HepG2 (cell line): ENCODE measurements around the gene KRTAP25-1. TPM values are rescaled to one million over a fixed set of nuclear protein-coding genes. Genes with fewer than 3 reads are reported as not detected.

Experiments used
- ATAC-seq: fragments of 200-7000 bp; cut with Tn5 transposase; 3 replicates; pipeline ENCODE4 v1.9.1; 2020; ENCODE audit warnings: mild to moderate bottlenecking, moderate library complexity
- BruUV-seq: library from RNA; stranded (reverse); fragments of 400-500 nt; replicated peaks from 2 replicates; lab custom pipeline; 2021; lab: Mats Ljungman, UMichigan
- CTCF ChIA-PET: fragments of 300-600 bp; formaldehyde crosslinking; extraction: SDS; loops from one replicate; lab custom pipeline; 2021; ENCODE audit warnings: low total read pairs, inconsistent platforms, low intra/inter-chr PET ratio; lab: Yijun Ruan, JAX
- POLR2A ChIA-PET: fragments of 350-600 bp; sonication (Branson Sonifier 250); formaldehyde crosslinking; loops from one replicate; lab custom pipeline; 2020; ENCODE audit warnings: antibody characterized with exemption, inconsistent platforms; lab: Yijun Ruan, JAX
- DNase-seq: peaks from one replicate; pipeline ENCODE4 v3.0.0-alpha.2; 2015; ENCODE audit warnings: low spot score
- FAIRE-seq: peaks from 3 replicates; lab custom pipeline; 2011; peaks lifted over from hg19 to GRCh38; lab: Jason Lieb, UNC
- H2AFZ ChIP-seq: one replicate; pipeline ENCODE4 v1.6.1; 2011; ENCODE audit warnings: low read length, inconsistent platforms
- H3K27ac ChIP-seq: fragments of 300-600 bp; 3 replicates; pipeline ENCODE4 v1.8.0; 2011; ENCODE audit warnings: mixed run types, mild to moderate bottlenecking, mixed read lengths, low read length, inconsistent platforms; ENCODE audit not compliant: insufficient read depth; ENCODE audit errors: extremely low read length
- H3K27me3 ChIP-seq, 2 experiments: fragments of 200-600 bp in 1 of 2; 2 replicates in 1 of 2; 3 replicates in 1 of 2; pipeline versions ENCODE4 v1.6.0 to v1.8.0; 2011; ENCODE audit warnings: low read length in 2 of 2, mild to moderate bottlenecking in 2 of 2, moderate library complexity in 2 of 2, inconsistent platforms in 1 of 2; ENCODE audit not compliant: insufficient read depth in 2 of 2, control insufficient read depth in 1 of 2
- H3K36me3 ChIP-seq, 2 experiments: fragments of 200-600 bp in 1 of 2; replicated peaks in 1 of 2; 2 replicates in 1 of 2; 3 replicates in 1 of 2; pipeline versions ENCODE4 v1.5.1 to v1.8.0; 2011; ENCODE audit warnings: low read length in 2 of 2, inconsistent platforms in 1 of 2; ENCODE audit not compliant: insufficient read depth in 2 of 2, control insufficient read depth in 1 of 2
- H3K4me1 ChIP-seq: 2 replicates; pipeline ENCODE4 v1.5.1; 2012; ENCODE audit warnings: low read length, inconsistent platforms; ENCODE audit not compliant: insufficient read depth
- H3K4me2 ChIP-seq: 2 replicates; pipeline ENCODE4 v1.6.0; 2011; ENCODE audit warnings: low read depth, low read length, inconsistent platforms
- H3K4me3 ChIP-seq, 3 experiments: fragments of 200-600 bp in 1 of 3; sonication (generic), shearing (Covaris generic) in 1 of 3; replicated peaks in 1 of 3; 2 replicates each; pipeline ENCODE4 v1.5.1; 2011 to 2016; ENCODE audit warnings: low read length in 3 of 3, inconsistent platforms in 2 of 3, low read depth in 2 of 3, mild to moderate bottlenecking in 2 of 3, control low read depth in 1 of 3, mixed read lengths in 1 of 3; ENCODE audit not compliant: insufficient read depth in 1 of 3
- H3K79me2 ChIP-seq: one replicate; pipeline ENCODE4 v1.6.1; 2011; ENCODE audit warnings: low read length, inconsistent platforms; ENCODE audit not compliant: insufficient read depth
- H3K9ac ChIP-seq: 2 replicates; pipeline ENCODE4 v1.6.0; 2011; ENCODE audit warnings: mild to moderate bottlenecking, low read depth, low read length, inconsistent platforms; ENCODE audit not compliant: insufficient read depth
- H3K9me3 ChIP-seq: 2 replicates; pipeline ENCODE4 v1.5.1; 2012; ENCODE audit warnings: mild to moderate bottlenecking, low read length
- H4K20me1 ChIP-seq: 2 replicates; pipeline ENCODE4 v1.6.0; 2011; ENCODE audit warnings: inconsistent platforms, mild to moderate bottlenecking, low read length, moderate library complexity; ENCODE audit not compliant: insufficient read depth
- GZF1 ChIP-seq: sonication (generic); formaldehyde crosslinking; IDR thresholded peaks from 2 replicates; pipeline ENCODE4 v1.5.1; 2020; ENCODE audit warnings: mild to moderate bottlenecking, missing genetic modification reagents
- KMT2A ChIP-seq: sonication (generic); formaldehyde crosslinking; IDR thresholded peaks from 2 replicates; pipeline ENCODE4 v1.4.0; 2020; ENCODE audit warnings: missing genetic modification reagents
- MIER2 ChIP-seq: IDR thresholded peaks from 2 replicates; pipeline ENCODE4 v1.6.1; 2016; ENCODE audit warnings: missing biosample characterization, missing genetic modification reagents
- PHF5A ChIP-seq: IDR thresholded peaks from one replicate; pipeline ENCODE4 v1.6.1; 2018; ENCODE audit warnings: low read depth, missing genetic modification reagents; ENCODE audit not compliant: unreplicated experiment
- RELA ChIP-seq: sonication (generic); formaldehyde crosslinking; IDR thresholded peaks from 2 replicates; pipeline ENCODE4 v1.4.0; 2020; ENCODE audit warnings: missing genetic modification reagents
- ZC3H4 ChIP-seq: sonication (generic); formaldehyde crosslinking; IDR thresholded peaks from 2 replicates; pipeline ENCODE4 v1.4.0; 2020; ENCODE audit warnings: missing genetic modification reagents, borderline replicate concordance
- ZKSCAN1 ChIP-seq: fragments of 150-350 bp; IDR thresholded peaks from 2 replicates; pipeline ENCODE4 v1.6.1; 2014; ENCODE audit warnings: low read length
- ZNF432 ChIP-seq: sonication (generic); formaldehyde crosslinking; IDR thresholded peaks from 2 replicates; pipeline ENCODE4 v1.5.0; 2020; ENCODE audit warnings: missing genetic modification reagents, mild to moderate bottlenecking, borderline replicate concordance
- WGBS: methylation state at CpG from one replicate; pipeline ENCODE4 v1.1.6; 2017; ENCODE audit warnings: low lambda C conversion rate; 5-methylcytosine and 5-hydroxymethylcytosine counted together
- in situ Hi-C: cut with HindIII; loops from 2 replicates; pipeline ENCODE4 v1.10.0; 2017; ENCODE audit warnings: low pct_unique_long_range_greater_than_20kb; ENCODE audit not compliant: extremely low pct_ligation_motif_present
- intact Hi-C: fragments of 100-400 bp; cut with micrococcal nuclease; formaldehyde crosslinking; loops from one replicate; pipeline ENCODE4 v1.10.0; 2022; ENCODE audit not compliant: unreplicated experiment
- polyA plus RNA-seq, 8 experiments: library from polyadenylated mRNA; depleted of rRNA in 3 of 8; stranded (reverse) in 7 of 8; unstranded in 1 of 8; fragments of >200 nt; fragmentation: Illumina TruSeq in 4 of 8; extraction: Trizol in 4 of 8; gene quantifications; 2 replicates each; pipeline versions ENCODE4 v1.2.1 to v1.2.3, GENCODE V29; 2011 to 2016; ENCODE audit warnings: low read depth in 4 of 8, missing spikeins in 1 of 8, mixed read lengths in 1 of 8; ENCODE audit not compliant: insufficient read depth in 1 of 8
- total RNA-seq, 5 experiments: library from RNA; depleted of rRNA; stranded (reverse); fragments of >200 nt; fragmentation: Illumina TruSeq; extraction: Trizol; gene quantifications; 2 replicates each; pipeline ENCODE4 v1.2.3, GENCODE V29; 2016; ENCODE audit warnings: low read depth in 1 of 5
- TF ChIP-seq, protein P1 (sequence below): sonication (generic); formaldehyde crosslinking; IDR thresholded peaks from 2 replicates; pipeline ENCODE4 v1.5.0; 2020; ENCODE audit warnings: missing genetic modification reagents
- TF ChIP-seq, protein P2 (sequence below), 2 experiments: fragments of 450-650 bp in 1 of 2; sonication (generic) in 1 of 2; formaldehyde crosslinking; IDR thresholded peaks; 2 replicates each; pipeline versions ENCODE4 v1.5.0 to v1.8.0; 2020 to 2022; ENCODE audit warnings: mild to moderate bottlenecking in 1 of 2, missing genetic modification reagents in 1 of 2
- TF ChIP-seq, protein P3 (sequence below): sonication (generic); formaldehyde crosslinking; IDR thresholded peaks from 2 replicates; pipeline ENCODE4 v1.4.0; 2020; ENCODE audit warnings: mild to moderate bottlenecking, missing genetic modification reagents

The KRTAP25-1 gene
- total and polyA plus RNA-seq, 2 of the 13 experiments (the other 11 are each of a cell fraction or from before 2014, with no cell fraction given): not detected

DNA sequence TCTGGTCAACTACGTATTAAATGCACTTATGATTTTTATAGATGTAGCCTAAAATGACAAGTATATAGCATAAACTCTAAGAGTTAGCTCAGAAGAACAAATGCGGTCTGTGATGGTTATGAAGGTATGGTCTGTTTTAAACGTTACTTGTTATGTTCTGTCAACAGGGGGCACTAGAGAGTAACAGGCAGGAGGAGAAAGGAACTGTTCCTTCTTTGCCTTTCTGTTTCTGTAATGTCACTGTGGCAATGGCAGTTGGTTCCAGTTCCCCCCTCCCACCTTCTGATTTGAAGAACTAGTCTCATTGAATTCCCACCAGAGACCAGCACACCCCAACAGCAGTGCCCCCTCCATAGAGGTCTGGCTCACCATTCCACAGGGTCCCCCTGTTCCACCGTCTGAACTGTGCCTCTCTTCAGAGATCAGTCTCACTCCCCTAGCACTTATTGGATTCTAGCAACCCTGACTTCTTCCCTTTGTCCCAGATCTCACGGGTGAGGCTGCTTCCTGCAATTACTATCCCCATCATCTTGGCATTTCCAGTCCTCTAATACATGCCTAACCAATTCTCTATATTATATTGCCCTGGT lies 20.6 kb downstream of the KRTAP25-1 start:
- TF ChIP-seq GZF1 (CRISPR knock-in tag) (no peak), RELA (no peak), ZNF432 (CRISPR knock-in tag) (no peak), PHF5A (CRISPR knock-in tag) (no peak), MIER2 (CRISPR knock-in tag) (no peak), ZC3H4 (CRISPR knock-in tag) (no peak), ZKSCAN1 (no peak), KMT2A (CRISPR knock-in tag) (no peak)
- TF ChIP-seq, protein P1, sequence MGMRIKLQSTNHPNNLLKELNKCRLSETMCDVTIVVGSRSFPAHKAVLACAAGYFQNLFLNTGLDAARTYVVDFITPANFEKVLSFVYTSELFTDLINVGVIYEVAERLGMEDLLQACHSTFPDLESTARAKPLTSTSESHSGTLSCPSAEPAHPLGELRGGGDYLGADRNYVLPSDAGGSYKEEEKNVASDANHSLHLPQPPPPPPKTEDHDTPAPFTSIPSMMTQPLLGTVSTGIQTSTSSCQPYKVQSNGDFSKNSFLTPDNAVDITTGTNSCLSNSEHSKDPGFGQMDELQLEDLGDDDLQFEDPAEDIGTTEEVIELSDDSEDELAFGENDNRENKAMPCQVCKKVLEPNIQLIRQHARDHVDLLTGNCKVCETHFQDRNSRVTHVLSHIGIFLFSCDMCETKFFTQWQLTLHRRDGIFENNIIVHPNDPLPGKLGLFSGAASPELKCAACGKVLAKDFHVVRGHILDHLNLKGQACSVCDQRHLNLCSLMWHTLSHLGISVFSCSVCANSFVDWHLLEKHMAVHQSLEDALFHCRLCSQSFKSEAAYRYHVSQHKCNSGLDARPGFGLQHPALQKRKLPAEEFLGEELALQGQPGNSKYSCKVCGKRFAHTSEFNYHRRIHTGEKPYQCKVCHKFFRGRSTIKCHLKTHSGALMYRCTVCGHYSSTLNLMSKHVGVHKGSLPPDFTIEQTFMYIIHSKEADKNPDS (CRISPR knock-in tag): no peak
- TF ChIP-seq, protein P2, sequence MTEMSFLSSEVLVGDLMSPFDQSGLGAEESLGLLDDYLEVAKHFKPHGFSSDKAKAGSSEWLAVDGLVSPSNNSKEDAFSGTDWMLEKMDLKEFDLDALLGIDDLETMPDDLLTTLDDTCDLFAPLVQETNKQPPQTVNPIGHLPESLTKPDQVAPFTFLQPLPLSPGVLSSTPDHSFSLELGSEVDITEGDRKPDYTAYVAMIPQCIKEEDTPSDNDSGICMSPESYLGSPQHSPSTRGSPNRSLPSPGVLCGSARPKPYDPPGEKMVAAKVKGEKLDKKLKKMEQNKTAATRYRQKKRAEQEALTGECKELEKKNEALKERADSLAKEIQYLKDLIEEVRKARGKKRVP (CRISPR knock-in tag; IDR thresholded peaks at IDR 0.05): no peak
- TF ChIP-seq, protein P3, sequence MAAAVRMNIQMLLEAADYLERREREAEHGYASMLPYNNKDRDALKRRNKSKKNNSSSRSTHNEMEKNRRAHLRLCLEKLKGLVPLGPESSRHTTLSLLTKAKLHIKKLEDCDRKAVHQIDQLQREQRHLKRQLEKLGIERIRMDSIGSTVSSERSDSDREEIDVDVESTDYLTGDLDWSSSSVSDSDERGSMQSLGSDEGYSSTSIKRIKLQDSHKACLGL (CRISPR knock-in tag): no peak
- TF ChIP-seq, all 625 proteins: peak for 0
- intact Hi-C loops: no loop called here
- no peaks in the 10 kb centered on the region for H3K27me3 ChIP-seq
- no peak overlapping the region for H3K4me2 ChIP-seq
- FAIRE-seq (no peak), ATAC-seq (no peak), DNase-seq (no peak)
- no peak overlapping the region for H3K4me3 ChIP-seq
- no peaks in the 10 kb centered on the region for H3K4me1 ChIP-seq
- ChIA-PET POLR2A (no interaction called here), CTCF (no interaction called here)
- H3K79me2 ChIP-seq: no peaks in the 10 kb centered on the region
- no peak overlapping the region for H2AFZ ChIP-seq
- H3K27ac ChIP-seq: no peak overlapping the region
- no peaks in the 10 kb centered on the region for H3K36me3 ChIP-seq
- no peak overlapping the region for H3K9ac ChIP-seq
- peaks cover 82% of the 10 kb centered on the region for H3K9me3 ChIP-seq
- WGBS: 24% methylated on average over 5 of the region's 5 CpGs
- in situ Hi-C loops: no loop called here
- no peaks in the 10 kb centered on the region for H4K20me1 ChIP-seq
- BruUV-seq: no TSS peak
